Mesenchymal stem cell (in vitro differentiated cells and primary cell): Measurements from ENCODE around the gene KRT37.

Experiments used
- DNase-seq: peaks from one replicate; pipeline ENCODE4 v3.0.0-alpha.2; 2013
- H2AFZ ChIP-seq: one replicate; pipeline ENCODE4 v1.6.1; 2013; ENCODE audit warnings: low read depth, mild to moderate bottlenecking, control low read depth, inconsistent platforms, low read length, moderate library complexity
- H2AK5ac ChIP-seq: 2 replicates; pipeline ENCODE4 v1.6.1; 2013; ENCODE audit warnings: low read length, moderate library complexity, mild to moderate bottlenecking, inconsistent platforms; ENCODE audit not compliant: severe bottlenecking
- H2BK120ac ChIP-seq: one replicate; pipeline ENCODE4 v1.6.1; 2013; ENCODE audit warnings: low read depth, mild to moderate bottlenecking, inconsistent platforms, low read length, moderate library complexity
- H2BK12ac ChIP-seq, 2 experiments: one replicate each; pipeline ENCODE4 v1.6.1; 2013; ENCODE audit warnings: inconsistent platforms in 2 of 2, low read length in 2 of 2, mild to moderate bottlenecking in 2 of 2, moderate library complexity in 2 of 2, control low read depth in 1 of 2
- H2BK15ac ChIP-seq: one replicate; pipeline ENCODE4 v1.6.1; 2013; ENCODE audit warnings: mild to moderate bottlenecking, low read depth, inconsistent platforms; ENCODE audit not compliant: poor library complexity, severe bottlenecking
- H2BK5ac ChIP-seq: 2 replicates; pipeline ENCODE4 v1.6.1; 2013; ENCODE audit warnings: low read depth, mild to moderate bottlenecking, low read length, control low read depth, inconsistent platforms; ENCODE audit not compliant: poor library complexity, severe bottlenecking
- H3K14ac ChIP-seq, 2 experiments: one replicate each; pipeline ENCODE4 v1.6.1; 2013; ENCODE audit warnings: inconsistent platforms in 2 of 2, low read length in 2 of 2, control low read depth in 1 of 2, mild to moderate bottlenecking in 1 of 2, moderate library complexity in 1 of 2
- H3K18ac ChIP-seq, 2 experiments: one replicate each; pipeline ENCODE4 v1.6.1; 2013; ENCODE audit warnings: inconsistent platforms in 2 of 2, low read length in 2 of 2, control low read depth in 1 of 2, low read depth in 1 of 2, mild to moderate bottlenecking in 1 of 2
- H3K23ac ChIP-seq, 2 experiments: one replicate each; pipeline ENCODE4 v1.6.1; 2013; ENCODE audit warnings: inconsistent platforms in 2 of 2, low read length in 2 of 2, mild to moderate bottlenecking in 2 of 2, moderate library complexity in 2 of 2, control low read depth in 1 of 2
- H3K27ac ChIP-seq: 2 replicates; pipeline ENCODE4 v1.5.1; 2013; ENCODE audit warnings: mild to moderate bottlenecking, moderate library complexity, low read length, control low read depth, inconsistent platforms; ENCODE audit not compliant: poor library complexity, severe bottlenecking
- H3K27me3 ChIP-seq, 2 experiments: 2 replicates each; pipeline versions ENCODE4 v1.6.1 to v1.7.0; 2013; ENCODE audit warnings: low read length in 2 of 2, mild to moderate bottlenecking in 2 of 2, moderate library complexity in 2 of 2, control low read depth in 1 of 2, inconsistent platforms in 1 of 2; ENCODE audit not compliant: control insufficient read depth in 1 of 2, insufficient read depth in 1 of 2
- H3K36me3 ChIP-seq, 2 experiments: 2 replicates each; pipeline versions ENCODE4 v1.6.1 to v1.7.0; 2013; ENCODE audit warnings: low read length in 2 of 2, control low read depth in 1 of 2, inconsistent platforms in 1 of 2, low read depth in 1 of 2, mild to moderate bottlenecking in 1 of 2; ENCODE audit not compliant: insufficient read depth in 2 of 2, control insufficient read depth in 1 of 2
- H3K4ac ChIP-seq, 2 experiments: one replicate each; pipeline ENCODE4 v1.6.1; 2013; ENCODE audit warnings: inconsistent platforms in 2 of 2, low read length in 2 of 2, mild to moderate bottlenecking in 2 of 2, moderate library complexity in 2 of 2, control low read depth in 1 of 2, low read depth in 1 of 2
- H3K4me1 ChIP-seq: 2 replicates; pipeline ENCODE4 v1.6.1; 2013; ENCODE audit warnings: low read depth, low read length, control low read depth; ENCODE audit not compliant: control insufficient read depth, insufficient read depth
- H3K4me2 ChIP-seq: 2 replicates; pipeline ENCODE4 v1.6.1; 2013; ENCODE audit warnings: low read length, mild to moderate bottlenecking, inconsistent platforms; ENCODE audit not compliant: poor library complexity, severe bottlenecking
- H3K4me3 ChIP-seq, 2 experiments: 2 replicates each; pipeline versions ENCODE4 v1.5.1 to v1.7.0; 2013; ENCODE audit warnings: low read length in 2 of 2, mild to moderate bottlenecking in 2 of 2, control low read depth in 1 of 2, low read depth in 1 of 2; ENCODE audit not compliant: insufficient read depth in 1 of 2
- H3K79me1 ChIP-seq: replicated peaks from 2 replicates; pipeline ENCODE4 v1.6.1; 2013; ENCODE audit warnings: mild to moderate bottlenecking, control low read depth, low read length, inconsistent platforms; ENCODE audit not compliant: poor library complexity, severe bottlenecking
- H3K9ac ChIP-seq: 2 replicates; pipeline ENCODE4 v1.7.0; 2013; ENCODE audit warnings: mild to moderate bottlenecking, low read length, moderate library complexity
- H3K9me3 ChIP-seq: 2 replicates; pipeline ENCODE4 v1.7.0; 2013; ENCODE audit warnings: mild to moderate bottlenecking, low read length; ENCODE audit not compliant: control insufficient read depth
- H4K8ac ChIP-seq: one replicate; pipeline ENCODE4 v1.6.1; 2013; ENCODE audit warnings: inconsistent platforms, mild to moderate bottlenecking, low read length, moderate library complexity
- H4K91ac ChIP-seq: one replicate; pipeline ENCODE4 v1.6.1; 2013; ENCODE audit warnings: mild to moderate bottlenecking, low read length, inconsistent platforms
- WGBS: methylation state at CpG from one replicate; pipeline ENCODE4 v1.1.7; 2013; ENCODE audit warnings: mixed read lengths; 5-methylcytosine and 5-hydroxymethylcytosine counted together

Gene KRT37

GRCh38 chr17:41464682-41465081, 40.3 kb upstream of the KRT37 start:
- H3K36me3 ChIP-seq: no peaks in the 10 kb centered on the region
- H2AK5ac ChIP-seq: no peak overlapping the region
- H2BK15ac ChIP-seq: no peak overlapping the region
- DNase-seq: peak; percentile 43
- no peak overlapping the region for H3K18ac ChIP-seq
- H4K8ac ChIP-seq: no peak overlapping the region
- no peak overlapping the region for H3K27ac ChIP-seq
- peaks cover 10% of the 10 kb centered on the region for H3K9me3 ChIP-seq
- no peak overlapping the region for H2AFZ ChIP-seq
- H2BK120ac ChIP-seq: no peak overlapping the region
- peaks cover 0 to 70% of the 10 kb centered on the region in 2 experiments for H3K27me3 ChIP-seq
- no peak overlapping the region for H3K23ac ChIP-seq
- H3K4me1 ChIP-seq: peaks cover 2% of the 10 kb centered on the region
- H2BK5ac ChIP-seq: no peak overlapping the region
- no peak overlapping the region for H3K4ac ChIP-seq
- WGBS: 38% methylated on average over 5 of the region's 6 CpGs
- no peak overlapping the region for H3K9ac ChIP-seq
- H2BK12ac ChIP-seq: no peak overlapping the region
- H4K91ac ChIP-seq: no peak overlapping the region
- H3K4me2 ChIP-seq: no peak overlapping the region
- no peak overlapping the region for H3K4me3 ChIP-seq
- no peak overlapping the region for H3K14ac ChIP-seq
- H3K79me1 ChIP-seq: no peaks in the 10 kb centered on the region

DNA sequence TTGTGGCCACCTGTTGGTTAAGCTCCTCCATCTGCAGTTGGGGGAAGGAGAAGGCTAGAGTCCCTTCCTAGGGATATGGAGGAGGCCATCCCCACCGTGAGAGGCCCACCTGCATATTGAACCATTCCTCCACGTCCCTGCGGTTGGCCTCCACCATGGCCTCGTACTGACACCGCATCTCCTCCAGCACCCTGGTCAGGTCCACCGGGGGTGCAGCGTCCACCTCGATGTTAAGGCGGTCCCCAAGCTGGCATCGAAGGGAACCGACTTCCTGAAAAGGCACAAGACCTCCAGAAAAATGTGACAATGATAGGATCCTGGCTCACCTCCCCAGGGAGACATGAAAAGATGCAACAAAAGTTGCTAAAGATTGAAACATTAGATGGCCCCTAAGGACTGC, 39.8 kb upstream of the KRT37 start:
- Histone ChIP-seq H4K91ac (no peak overlapping the region), H3K27ac (no peak overlapping the region), H2AFZ (no peak overlapping the region), H2BK12ac (no peak overlapping the region), H3K18ac (no peak overlapping the region), H4K8ac (no peak overlapping the region), H2BK15ac (no peak overlapping the region), H3K4me1 (peaks cover 2% of the 10 kb centered on the region), H3K23ac (no peak overlapping the region), H3K9me3 (peaks cover 10% of the 10 kb centered on the region), H3K4me2 (no peak overlapping the region), H3K27me3 (peaks cover 0 to 75% of the 10 kb centered on the region in 2 experiments), H2BK120ac (no peak overlapping the region), H3K14ac (no peak overlapping the region), H3K4ac (no peak overlapping the region), H2AK5ac (no peak overlapping the region), H3K4me3 (no peak overlapping the region), H3K79me1 (no peaks in the 10 kb centered on the region), H2BK5ac (no peak overlapping the region), H3K9ac (no peak overlapping the region), H3K36me3 (no peaks in the 10 kb centered on the region)
- no peak for DNase-seq
- 87% methylated on average over 11 of the region's 11 CpGs for WGBS

GRCh38 chr17:41463746-41464145, 39.4 kb upstream of the KRT37 start:
- no peak overlapping the region for H2BK15ac ChIP-seq
- peaks cover 0 to 76% of the 10 kb centered on the region in 2 experiments for H3K27me3 ChIP-seq
- DNase-seq: no peak
- no peak overlapping the region for H2BK120ac ChIP-seq
- H3K9me3 ChIP-seq: peaks cover 8% of the 10 kb centered on the region
- H2BK12ac ChIP-seq: no peak overlapping the region
- H3K79me1 ChIP-seq: no peaks in the 10 kb centered on the region
- H2BK5ac ChIP-seq: no peak overlapping the region
- no peak overlapping the region for H3K14ac ChIP-seq
- no peak overlapping the region for H2AFZ ChIP-seq
- H3K4me3 ChIP-seq: no peak overlapping the region
- H3K23ac ChIP-seq: no peak overlapping the region
- no peak overlapping the region for H3K27ac ChIP-seq
- no peak overlapping the region for H2AK5ac ChIP-seq
- H3K4me2 ChIP-seq: no peak overlapping the region
- no peaks in the 10 kb centered on the region for H3K36me3 ChIP-seq
- WGBS: 98% methylated on average over 8 of the region's 8 CpGs
- no peak overlapping the region for H3K4ac ChIP-seq
- H4K91ac ChIP-seq: no peak overlapping the region
- peaks cover 2% of the 10 kb centered on the region for H3K4me1 ChIP-seq
- no peak overlapping the region for H4K8ac ChIP-seq
- H3K18ac ChIP-seq: no peak overlapping the region
- no peak overlapping the region for H3K9ac ChIP-seq

GRCh38 chr17:41462705-41463104, 38.3 kb upstream of the KRT37 start:
- Histone ChIP-seq H3K23ac (no peak overlapping the region), H3K9ac (no peak overlapping the region), H3K4ac (no peak overlapping the region), H3K27me3 (peaks cover 0 to 81% of the 10 kb centered on the region in 2 experiments), H4K8ac (no peak overlapping the region), H3K18ac (no peak overlapping the region), H2AFZ (no peak overlapping the region), H2BK120ac (no peak overlapping the region), H2AK5ac (no peak overlapping the region), H3K9me3 (no peaks in the 10 kb centered on the region), H3K79me1 (no peaks in the 10 kb centered on the region), H2BK5ac (no peak overlapping the region), H2BK15ac (no peak overlapping the region), H3K4me1 (peaks cover 2% of the 10 kb centered on the region), H4K91ac (no peak overlapping the region), H2BK12ac (no peak overlapping the region), H3K14ac (no peak overlapping the region), H3K4me3 (no peak overlapping the region), H3K27ac (no peak overlapping the region), H3K4me2 (no peak overlapping the region), H3K36me3 (no peaks in the 10 kb centered on the region)
- DNase-seq: no peak
- WGBS: 78% methylated on average over 15 of the region's 15 CpGs
